ENCODE results near the gene EGFL8.
A peak's percentile ranks its signal among the peaks of the same experiment; 100 is the strongest.
"Not testable (repeated sequence)": the region's sequence is repeated elsewhere in the genome, so short reads cannot be mapped to it uniquely, and the experiment has no call there.

Gene EGFL8

GRCh38 chr6:32191696-32192607 is 27.6 kb downstream of the EGFL8 start:
- peak overlapping the region; percentile 92 for H3K27ac Mint-ChIP-seq
- H3K9me3 Mint-ChIP-seq, result no peaks in the 10 kb centered on the region
- ATAC-seq, result no peak
- no peaks in the 10 kb centered on the region for H3K27me3 Mint-ChIP-seq
- H3K4me1 Mint-ChIP-seq, result peaks cover 66% of the 10 kb centered on the region
- peaks cover 32% of the 10 kb centered on the region for H3K36me3 Mint-ChIP-seq
- peak overlapping the region; percentile 85 for H3K4me3 Mint-ChIP-seq

- peaks cover 25% of the 10 kb centered on the region for H3K36me3 Mint-ChIP-seq
- no peaks in the 10 kb centered on the region for H3K9me3 Mint-ChIP-seq
- no peak for ATAC-seq
- peak within 1 kb of the TSS; percentile 85 for H3K4me3 Mint-ChIP-seq
- H3K4me1 Mint-ChIP-seq, result peaks cover 65% of the 10 kb centered on the region
- peak within 1 kb of the TSS; percentile 92 for H3K27ac Mint-ChIP-seq
- no peaks in the 10 kb centered on the region for H3K27me3 Mint-ChIP-seq
Observed at GRCh38 chr6:32192608-32193039, 28.2 kb downstream of the EGFL8 start, which contains the start of gene GPSM3. TSS of gene GPSM3 (minus strand) at chr6:32192643. CDS start at chr6:32192513, 130 bp downstream.

GRCh38 chr6:32193096-32193495 is 28.7 kb downstream of the EGFL8 start:
- H3K4me3 Mint-ChIP-seq, result peak overlapping the region; percentile 85
- H3K4me1 Mint-ChIP-seq, result peaks cover 61% of the 10 kb centered on the region
- H3K9me3 Mint-ChIP-seq, ATAC-seq, H3K27me3 Mint-ChIP-seq: not testable (repeated sequence)
- H3K36me3 Mint-ChIP-seq, result peaks cover 22% of the 10 kb centered on the region
- H3K27ac Mint-ChIP-seq, result peak overlapping the region; percentile 92

GRCh38 chr6:32194388-32194787 is 30.0 kb downstream of the EGFL8 start:
- Mint-ChIP-seq H3K4me3 (peak overlapping the region; percentile 98), H3K27me3 (no peaks in the 10 kb centered on the region), H3K36me3 (peaks cover 13% of the 10 kb centered on the region), H3K27ac (peak overlapping the region; percentile 98), H3K9me3 (no peaks in the 10 kb centered on the region), H3K4me1 (peaks cover 49% of the 10 kb centered on the region)
- ATAC-seq, result no peak

- Mint-ChIP-seq H3K27me3 (no peaks in the 10 kb centered on the region), H3K27ac (peak overlapping the region; percentile 98), H3K9me3 (no peaks in the 10 kb centered on the region), H3K36me3 (peaks cover 13% of the 10 kb centered on the region), H3K4me3 (peak overlapping the region; percentile 98), H3K4me1 (peaks cover 48% of the 10 kb centered on the region)
- ATAC-seq, result no peak
Observed at GRCh38 chr6:32194825-32195651, 30.6 kb downstream of the EGFL8 start.

- ATAC-seq, result no peak
- Mint-ChIP-seq H3K27me3 (no peaks in the 10 kb centered on the region), H3K4me3 (peak overlapping the region; percentile 98), H3K4me1 (peaks cover 48% of the 10 kb centered on the region), H3K9me3 (no peaks in the 10 kb centered on the region), H3K27ac (peak overlapping the region; percentile 98), H3K36me3 (peaks cover 13% of the 10 kb centered on the region)
Observed at GRCh38 chr6:32195652-32195901, 31.2 kb downstream of the EGFL8 start.

- peaks cover 44% of the 10 kb centered on the region for H3K4me1 Mint-ChIP-seq
- peaks cover 10% of the 10 kb centered on the region for H3K36me3 Mint-ChIP-seq
- ATAC-seq, result peak; percentile 95
- peak overlapping the region; percentile 98 for H3K4me3 Mint-ChIP-seq
- no peaks in the 10 kb centered on the region for H3K27me3 Mint-ChIP-seq
- no peaks in the 10 kb centered on the region for H3K9me3 Mint-ChIP-seq
- peak overlapping the region; percentile 98 for H3K27ac Mint-ChIP-seq
Observed at GRCh38 chr6:32195902-32196681, 31.7 kb downstream of the EGFL8 start.

GRCh38 chr6:32196682-32197616 is 32.6 kb downstream of the EGFL8 start:
- Mint-ChIP-seq H3K27ac (peak overlapping the region; percentile 98), H3K4me1 (peaks cover 39% of the 10 kb centered on the region), H3K36me3 (peaks cover 1% of the 10 kb centered on the region), H3K9me3 (no peaks in the 10 kb centered on the region), H3K4me3 (peak overlapping the region; percentile 98), H3K27me3 (no peaks in the 10 kb centered on the region)
- ATAC-seq, result no peak

- Mint-ChIP-seq H3K27me3 (no peaks in the 10 kb centered on the region), H3K36me3 (no peaks in the 10 kb centered on the region)
Observed at GRCh38 chr6:32198345-32198696, 33.9 kb downstream of the EGFL8 start.

GRCh38 chr6:32198866-32199265 is 34.5 kb downstream of the EGFL8 start:
- no peak for ATAC-seq
- Mint-ChIP-seq H3K9me3 (no peaks in the 10 kb centered on the region), H3K4me1 (peaks cover 24% of the 10 kb centered on the region), H3K4me3 (no peak overlapping the region), H3K36me3 (no peaks in the 10 kb centered on the region), H3K27me3 (no peaks in the 10 kb centered on the region), H3K27ac (peak overlapping the region; percentile 98)

More at GRCh38 chr6:32198345-32198696, 33.9 kb downstream of the EGFL8 start:
- no peak overlapping the region for H3K4me3 Mint-ChIP-seq
- H3K27ac Mint-ChIP-seq, result peak overlapping the region; percentile 98
- no peaks in the 10 kb centered on the region for H3K9me3 Mint-ChIP-seq
- peaks cover 30% of the 10 kb centered on the region for H3K4me1 Mint-ChIP-seq
- no peak for ATAC-seq

- no peak for ATAC-seq
- Mint-ChIP-seq H3K4me1 (peaks cover 11% of the 10 kb centered on the region), H3K27me3 (no peaks in the 10 kb centered on the region), H3K4me3 (no peak overlapping the region), H3K9me3 (no peaks in the 10 kb centered on the region), H3K36me3 (no peaks in the 10 kb centered on the region), H3K27ac (peak overlapping the region; percentile 48)
Observed at GRCh38 chr6:32200711-32201475, 36.5 kb downstream of the EGFL8 start.

GRCh38 chr6:32202186-32202585 is 37.8 kb downstream of the EGFL8 start:
- Mint-ChIP-seq H3K9me3 (no peaks in the 10 kb centered on the region), H3K27ac (no peak overlapping the region), H3K4me3 (no peak overlapping the region), H3K4me1 (peaks cover 3% of the 10 kb centered on the region), H3K36me3 (no peaks in the 10 kb centered on the region), H3K27me3 (no peaks in the 10 kb centered on the region)
- ATAC-seq, result no peak

GRCh38 chr6:32203426-32204267 is 39.3 kb downstream of the EGFL8 start:
- H3K9me3 Mint-ChIP-seq, result no peaks in the 10 kb centered on the region
- no peak for ATAC-seq
- H3K4me1 Mint-ChIP-seq, result peaks cover 7% of the 10 kb centered on the region
- no peak overlapping the region for H3K4me3 Mint-ChIP-seq
- no peak overlapping the region for H3K27ac Mint-ChIP-seq
- H3K36me3 Mint-ChIP-seq, result no peaks in the 10 kb centered on the region
- H3K27me3 Mint-ChIP-seq, result no peaks in the 10 kb centered on the region
